Sigmoid colon (tissue), 7 donors: Measurements from ENCODE around the gene RPTOR. TPM values are rescaled to one million over a fixed set of nuclear protein-coding genes. Genes with fewer than 3 reads are reported as not detected.

Experiments used
- DNase-seq: peaks from one replicate; pipeline ENCODE4 v3.0.0-alpha.2; 2019
- H3K27ac ChIP-seq, 4 donors: fragments of 200-600 bp; sonication (generic); one replicate each; pipeline ENCODE4 v1.5.1; 2016 to 2019; ENCODE audit warnings: mild to moderate bottlenecking in 1 of 4
- H3K27me3 ChIP-seq, 3 donors: fragments of 200-600 bp; sonication (generic); one replicate each; pipeline ENCODE4 v1.5.1; 2019; ENCODE audit warnings: mild to moderate bottlenecking in 1 of 3
- H3K36me3 ChIP-seq, 4 donors: fragments of 200-600 bp; sonication (generic); one replicate each; pipeline ENCODE4 v1.5.1; 2016 to 2019
- H3K4me1 ChIP-seq, 4 donors: fragments of 200-600 bp; sonication (generic); one replicate each; pipeline ENCODE4 v1.5.1; 2017 to 2019
- H3K4me3 ChIP-seq, 4 donors: fragments of 200-600 bp; sonication (generic); one replicate each; pipeline ENCODE4 v1.5.1; 2017 to 2019; ENCODE audit warnings: mild to moderate bottlenecking in 2 of 4, moderate library complexity in 1 of 4
- H3K9me3 ChIP-seq, 4 donors: fragments of 200-600 bp in 3 of 4; sonication (generic) in 3 of 4; one replicate each; pipeline versions ENCODE4 v1.5.1 to v1.6.1; 2013 to 2019
- CTCF ChIP-seq, 4 experiments: fragments of 450-650 bp in 3 of 4; fragments of 200-600 bp in 1 of 4; IDR thresholded peaks; one replicate each; pipeline ENCODE4 v1.5.1; 2016 to 2019; ENCODE audit warnings: antibody characterized with exemption in 4 of 4, mild to moderate bottlenecking in 3 of 4, moderate library complexity in 2 of 4
- EP300 ChIP-seq, 4 donors: sonication (generic); formaldehyde crosslinking; IDR thresholded peaks; one replicate each; pipeline ENCODE4 v1.6.1; 2017; ENCODE audit warnings: antibody characterized with exemption in 4 of 4
- POLR2A ChIP-seq, 2 donors: fragments of 450-650 bp; IDR thresholded peaks; one replicate each; pipeline ENCODE4 v1.6.1; 2016; ENCODE audit warnings: antibody characterized with exemption in 2 of 2, mild to moderate bottlenecking in 2 of 2, moderate library complexity in 2 of 2
- POLR2AphosphoS5 ChIP-seq, 4 donors: sonication (generic); formaldehyde crosslinking; IDR thresholded peaks; one replicate each; pipeline ENCODE4 v1.6.1; 2017; ENCODE audit warnings: antibody characterized with exemption in 4 of 4
- WGBS, 2 donors: extraction: QIAGEN DNeasy Blood & Tissue Kit; methylation state at CpG; one replicate each; pipeline ENCODE4 v1.1.7; 2013; 5-methylcytosine and 5-hydroxymethylcytosine counted together
- intact Hi-C: fragments of 100-400 bp; cut with DNase I; formaldehyde crosslinking; loops from one replicate; pipeline ENCODE4 v1.15.1; 2023
- polyA plus RNA-seq, 3 donors: library from polyadenylated mRNA; stranded (reverse); fragments of 200-250 nt; gene quantifications; one replicate each; pipeline ENCODE4 v1.2.3, GENCODE V29; 2013
- total RNA-seq, 4 donors: library from RNA; depleted of rRNA; stranded (reverse); fragments of >200 nt; gene quantifications; one replicate each; pipeline ENCODE4 v1.1.0, GENCODE V29; 2016
- donor health status: healthy with polysubstance abuse.
- donor health status: Bipolar disorder and iron deficiency.
- donor health status: healthy.

Gene RPTOR
- total and polyA plus RNA-seq, 7 donors: 3.7 to 68.7 (median 22.9) TPM

DNA sequence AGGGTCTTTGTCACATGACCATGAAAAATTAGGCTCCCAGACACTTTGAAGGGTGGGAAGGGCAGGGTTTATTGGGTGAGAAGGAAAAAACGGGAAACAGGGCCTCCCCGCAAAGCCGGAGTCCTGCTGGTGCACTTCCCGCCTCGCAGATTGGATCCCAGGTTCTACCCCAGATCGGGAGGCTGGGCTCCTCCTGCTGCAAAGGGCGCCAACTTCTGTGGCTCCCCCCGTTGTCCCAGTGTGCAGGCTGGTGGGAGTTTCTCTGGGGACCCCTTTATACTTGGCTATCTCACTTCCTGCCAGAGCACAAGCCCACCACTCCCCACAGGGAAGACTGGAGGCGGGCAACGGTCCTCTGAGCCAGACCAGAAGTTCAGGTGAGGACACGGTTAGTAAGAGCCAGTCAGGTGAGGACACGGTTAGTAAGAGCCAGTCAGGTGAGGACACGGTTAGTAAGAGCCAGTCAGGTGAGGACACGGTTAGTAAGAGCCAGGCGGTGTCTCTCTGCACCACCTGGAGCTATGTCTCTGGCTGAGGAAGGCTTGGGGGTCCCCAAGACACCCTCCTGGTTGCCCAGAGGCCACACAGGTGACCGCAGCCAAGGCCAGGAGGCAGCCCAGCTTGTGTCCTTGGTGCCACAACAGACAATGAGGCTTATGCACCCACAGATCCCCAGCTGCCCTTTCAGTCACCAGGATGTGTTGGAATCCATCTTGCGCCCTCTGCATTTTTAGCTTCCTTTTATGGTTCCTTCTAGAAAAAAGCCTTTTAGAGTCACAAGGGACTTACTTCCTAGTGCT is 398.9 kb downstream of the RPTOR start:
- Histone ChIP-seq H3K4me1 (peaks cover 0 to 49% (median 39%) of the 10 kb centered on the region in 4 donors), H3K9me3 (no peaks in the 10 kb centered on the region), H3K4me3 (no peak overlapping the region), H3K27ac (peak overlapping the region; percentile 88 to 94 (median 90)), H3K36me3 (peaks cover 7 to 26% (median 9%) of the 10 kb centered on the region in 4 donors), H3K27me3 (no peaks in the 10 kb centered on the region)
- WGBS, 2 donors: 92 to 94% methylated on average over 17 of the region's 17 CpGs
- intact Hi-C loops: loop anchor here (2.0 to 5.0 kb wide), 2 partner anchors 15 to 171 kb away; no protein-coding TSS in a partner anchor
- TF ChIP-seq EP300 (IDR thresholded peaks at IDR 0.05) (no peak), CTCF (IDR thresholded peaks at IDR 0.05) (no peak), POLR2AphosphoS5 (IDR thresholded peaks at IDR 0.05) (no peak), POLR2A (IDR thresholded peaks at IDR 0.05) (no peak)
- peak; percentile 64 for DNase-seq

- WGBS, 2 donors: 89 to 97% methylated on average over 9 of the region's 9 CpGs
- Histone ChIP-seq H3K4me3 (no peak overlapping the region), H3K27ac (peak overlapping the region; percentile 88 to 94 (median 90)), H3K36me3 (peaks cover 7 to 26% (median 9%) of the 10 kb centered on the region in 4 donors), H3K27me3 (no peaks in the 10 kb centered on the region), H3K9me3 (no peaks in the 10 kb centered on the region), H3K4me1 (peaks cover 0 to 57% (median 46%) of the 10 kb centered on the region in 4 donors)
- DNase-seq: peak; percentile 60
- intact Hi-C loops: loop anchor here (5.0 kb wide), 1 partner anchor 172 kb away; no protein-coding TSS in a partner anchor
- TF ChIP-seq EP300 (IDR thresholded peaks at IDR 0.05) (no peak), POLR2A (IDR thresholded peaks at IDR 0.05) (no peak), POLR2AphosphoS5 (IDR thresholded peaks at IDR 0.05) (no peak), CTCF (IDR thresholded peaks at IDR 0.05) (no peak)
These were observed 399.7 kb downstream of the RPTOR start for GRCh38 chr17:80944326-80944725.

DNA sequence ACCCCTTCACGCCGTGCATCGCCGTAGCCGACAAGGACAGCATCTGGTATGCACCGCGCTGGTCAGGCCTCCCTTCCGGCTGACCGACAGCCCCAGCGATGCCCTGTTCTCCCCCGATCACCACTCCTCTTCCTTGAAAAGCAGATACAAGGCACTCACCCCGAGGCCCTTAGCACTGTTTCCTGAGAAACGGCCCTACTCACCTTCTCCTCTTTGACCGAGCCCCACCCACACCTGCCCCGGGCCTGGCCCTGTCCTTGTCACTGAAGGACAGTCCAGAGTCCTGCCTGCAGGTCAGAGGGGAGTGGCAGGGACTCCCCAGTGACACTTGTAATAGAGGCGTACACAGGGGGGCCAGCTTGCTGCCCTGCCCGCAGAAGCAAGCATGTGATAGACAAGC is 401.1 kb downstream of the RPTOR start:
- no peak for TF ChIP-seq CTCF (IDR thresholded peaks at IDR 0.05)
- no peak for TF ChIP-seq POLR2AphosphoS5 (IDR thresholded peaks at IDR 0.05)
- TF ChIP-seq EP300 (IDR thresholded peaks at IDR 0.05): no peak
- no peak for TF ChIP-seq POLR2A (IDR thresholded peaks at IDR 0.05)
- Histone ChIP-seq H3K36me3 (peaks cover 5 to 37% (median 7%) of the 10 kb centered on the region in 4 donors), H3K27ac (no peak overlapping the region), H3K27me3 (no peaks in the 10 kb centered on the region), H3K9me3 (no peaks in the 10 kb centered on the region), H3K4me3 (no peak overlapping the region), H3K4me1 (peaks cover 0 to 58% (median 47%) of the 10 kb centered on the region in 4 donors)
- DNase-seq: peak; percentile 61
- WGBS, 2 donors: 95 to 96% methylated on average over 17 of the region's 17 CpGs
- intact Hi-C loops: no loop called here

- H3K36me3 ChIP-seq: peaks cover 4 to 44% (median 7%) of the 10 kb centered on the region in 4 donors
- peak; percentile 41 for DNase-seq
- WGBS, 2 donors: 97% methylated on average over 8 of the region's 8 CpGs
- H3K9me3 ChIP-seq: no peaks in the 10 kb centered on the region
- TF ChIP-seq POLR2AphosphoS5 (IDR thresholded peaks at IDR 0.05) (no peak), POLR2A (IDR thresholded peaks at IDR 0.05) (no peak), EP300 (IDR thresholded peaks at IDR 0.05) (no peak), CTCF (IDR thresholded peaks at IDR 0.05) (no peak)
- intact Hi-C loops: no loop called here
- H3K4me3 ChIP-seq: no peak overlapping the region
- no peaks in the 10 kb centered on the region for H3K27me3 ChIP-seq
- H3K4me1 ChIP-seq: peaks cover 0 to 51% (median 41%) of the 10 kb centered on the region in 4 donors
- H3K27ac ChIP-seq: no peak overlapping the region
These were observed 401.8 kb downstream of the RPTOR start for GRCh38 chr17:80946449-80946848.
